Endothelial cell (in vitro differentiated cells): ENCODE data around the gene DAPK1. TPM values are rescaled to one million over a fixed set of nuclear protein-coding genes. Genes with fewer than 3 reads are reported as not detected.

Experiments used
- DNase-seq: peaks from one replicate; pipeline ENCODE4 v3.0.0; 2021; ENCODE audit warnings: low spot score
- H3K27ac Mint-ChIP-seq: one replicate; pipeline ENCODE4 v1.8.0; 2021; ENCODE audit warnings: mixed read lengths, inconsistent platforms; ENCODE audit not compliant: unreplicated experiment
- H3K27me3 Mint-ChIP-seq: one replicate; pipeline ENCODE4 v1.8.0; 2021; ENCODE audit warnings: mild to moderate bottlenecking, moderate library complexity, mixed read lengths, inconsistent platforms; ENCODE audit not compliant: unreplicated experiment
- H3K36me3 Mint-ChIP-seq: one replicate; pipeline ENCODE4 v1.8.0; 2021; ENCODE audit warnings: mild to moderate bottlenecking, low read depth, mixed read lengths, inconsistent platforms; ENCODE audit not compliant: unreplicated experiment
- H3K4me1 Mint-ChIP-seq: one replicate; pipeline ENCODE4 v1.8.0; 2021; ENCODE audit warnings: mild to moderate bottlenecking, mixed read lengths, inconsistent platforms; ENCODE audit not compliant: unreplicated experiment
- H3K4me3 Mint-ChIP-seq: one replicate; pipeline ENCODE4 v1.8.0; 2021; ENCODE audit warnings: mild to moderate bottlenecking, mixed read lengths, inconsistent platforms; ENCODE audit not compliant: unreplicated experiment
- H3K9me3 Mint-ChIP-seq: one replicate; pipeline ENCODE4 v1.8.0; 2021; ENCODE audit warnings: mixed read lengths, inconsistent platforms; ENCODE audit not compliant: unreplicated experiment
- CTCF ChIP-seq: fragments of 200-600 bp; sonication (generic); IDR thresholded peaks from one replicate; pipeline ENCODE4 v1.5.0; 2021; ENCODE audit warnings: antibody characterized with exemption; ENCODE audit not compliant: unreplicated experiment
- total RNA-seq: library from RNA; stranded (reverse); fragmentation: NEBNext Ultra II Directional; extraction: Animal tissue kit (Norgen Biotek cat#: 25700); gene quantifications from one replicate; pipeline ENCODE4 v1.2.1, GENCODE V29; 2021; ENCODE audit not compliant: unreplicated experiment

The DAPK1 gene
- total RNA-seq, 1 donor from 2014 or later: 36.8 TPM

GRCh38 chr9:87503927-87504326, 6.3 kb downstream of the DAPK1 start:
- Mint-ChIP-seq H3K4me1 (peaks cover 8% of the 10 kb centered on the region), H3K27ac (no peak overlapping the region), H3K36me3 (peaks cover 2% of the 10 kb centered on the region), H3K9me3 (no peaks in the 10 kb centered on the region), H3K27me3 (peaks cover 1% of the 10 kb centered on the region), H3K4me3 (no peak overlapping the region)
- TF ChIP-seq CTCF: no peak
- no peak for DNase-seq

- DNase-seq: no peak
These were observed 7.3 kb downstream of the DAPK1 start for GRCh38 chr9:87504938-87505337.

GRCh38 chr9:87505869-87506678, 8.4 kb downstream of the DAPK1 start:
- Mint-ChIP-seq H3K27me3 (peaks cover 2% of the 10 kb centered on the region), H3K4me3 (no peak overlapping the region), H3K4me1 (peaks cover 15% of the 10 kb centered on the region), H3K9me3 (no peaks in the 10 kb centered on the region), H3K36me3 (peaks cover 7% of the 10 kb centered on the region), H3K27ac (no peak overlapping the region)
- no peak for TF ChIP-seq CTCF
- no peak for DNase-seq

More at GRCh38 chr9:87504938-87505337, 7.3 kb downstream of the DAPK1 start:
- no peak for TF ChIP-seq CTCF
- H3K9me3 Mint-ChIP-seq: no peaks in the 10 kb centered on the region
- no peak overlapping the region for H3K27ac Mint-ChIP-seq
- H3K36me3 Mint-ChIP-seq: no peaks in the 10 kb centered on the region
- H3K27me3 Mint-ChIP-seq: peaks cover 1% of the 10 kb centered on the region
- peaks cover 6% of the 10 kb centered on the region for H3K4me1 Mint-ChIP-seq
- no peak overlapping the region for H3K4me3 Mint-ChIP-seq

- Mint-ChIP-seq H3K27me3 (peaks cover 4% of the 10 kb centered on the region), H3K36me3 (peaks cover 12% of the 10 kb centered on the region), H3K9me3 (no peaks in the 10 kb centered on the region), H3K27ac (no peak overlapping the region), H3K4me3 (no peak overlapping the region), H3K4me1 (peaks cover 13% of the 10 kb centered on the region)
- TF ChIP-seq CTCF: no peak
- no peak for DNase-seq
These were observed 9.9 kb downstream of the DAPK1 start for GRCh38 chr9:87507576-87507975.

- Mint-ChIP-seq H3K27me3 (peaks cover 3% of the 10 kb centered on the region), H3K27ac (peak overlapping the region; percentile 76), H3K4me3 (no peak overlapping the region), H3K4me1 (peaks cover 13% of the 10 kb centered on the region), H3K36me3 (peaks cover 12% of the 10 kb centered on the region), H3K9me3 (no peaks in the 10 kb centered on the region)
- no peak for TF ChIP-seq CTCF
- DNase-seq: no peak
These were observed 12.6 kb downstream of the DAPK1 start for GRCh38 chr9:87510252-87510683.
